GM18511 (cell line): ENCODE results near the gene DLG2.
A peak's percentile ranks its signal among the peaks of the same experiment; 100 is the strongest.
"Not testable (repeated sequence)": the region's sequence is repeated elsewhere in the genome, so short reads cannot be mapped to it uniquely, and the experiment has no call there.

ENCODE experiments used
- ATAC-seq: cut with Tn5 transposase; IDR thresholded peaks from one replicate; pipeline ENCODE4 v1.9.1; 2021; ENCODE audit warnings: mild to moderate bottlenecking, moderate library complexity; ENCODE audit not compliant: unreplicated experiment

Gene DLG2

DNA sequence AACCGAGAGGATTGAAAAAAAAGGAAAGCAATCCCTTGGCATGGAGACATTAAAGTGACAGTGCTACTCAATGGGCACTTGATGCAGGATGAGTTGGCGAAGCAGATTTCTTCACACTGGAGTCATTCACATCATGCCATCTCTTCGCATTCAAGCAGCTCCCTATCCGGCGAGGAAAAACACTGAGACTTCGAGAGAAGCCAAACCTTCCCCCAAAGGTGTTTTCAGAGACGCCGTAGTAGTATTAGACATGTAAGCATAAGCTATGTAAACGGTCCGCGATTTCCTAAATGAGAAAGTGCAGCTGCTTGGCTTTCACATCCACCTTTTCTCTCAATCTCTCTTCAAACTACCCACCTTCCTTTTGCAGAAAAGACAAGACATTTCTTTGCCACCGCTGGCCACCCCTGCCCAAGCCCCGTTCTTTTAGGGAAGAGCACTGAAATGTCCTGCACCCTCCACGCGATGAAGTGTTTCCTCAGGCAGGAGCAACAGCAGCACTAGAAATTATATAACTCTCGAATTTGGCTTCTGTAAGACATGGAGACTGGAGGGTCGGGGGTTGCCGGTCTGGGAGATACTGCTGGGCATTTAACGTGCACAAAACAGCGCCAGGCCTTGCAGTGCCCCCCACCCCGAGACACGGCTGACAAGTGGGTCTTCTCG, at the start of gene DLG2:
Gene DLG2, minus strand, starts transcription at position 13 of the 666 bp plus-strand sequence.
- ATAC-seq: peak; percentile 2

DNA sequence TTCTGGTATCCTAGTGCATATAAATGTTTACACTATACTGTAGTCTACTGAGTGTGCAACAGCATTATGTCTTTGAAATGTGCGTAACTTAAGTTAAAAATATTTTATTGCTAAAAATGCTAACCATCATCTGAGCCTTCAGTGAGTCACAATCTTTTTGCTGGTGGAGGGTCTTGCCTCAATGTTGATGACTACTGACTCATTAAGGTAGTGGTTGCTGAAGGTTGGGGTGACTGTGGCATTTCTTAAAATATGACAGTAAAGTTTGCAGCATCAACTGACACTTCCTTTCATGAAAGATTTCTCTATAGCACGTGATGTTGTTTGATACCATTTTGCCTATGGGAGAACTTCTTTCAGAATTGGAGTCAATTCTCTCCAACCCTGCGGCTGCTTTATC, 46.2 kb upstream of the DLG2 start:
- ATAC-seq: no peak

DNA sequence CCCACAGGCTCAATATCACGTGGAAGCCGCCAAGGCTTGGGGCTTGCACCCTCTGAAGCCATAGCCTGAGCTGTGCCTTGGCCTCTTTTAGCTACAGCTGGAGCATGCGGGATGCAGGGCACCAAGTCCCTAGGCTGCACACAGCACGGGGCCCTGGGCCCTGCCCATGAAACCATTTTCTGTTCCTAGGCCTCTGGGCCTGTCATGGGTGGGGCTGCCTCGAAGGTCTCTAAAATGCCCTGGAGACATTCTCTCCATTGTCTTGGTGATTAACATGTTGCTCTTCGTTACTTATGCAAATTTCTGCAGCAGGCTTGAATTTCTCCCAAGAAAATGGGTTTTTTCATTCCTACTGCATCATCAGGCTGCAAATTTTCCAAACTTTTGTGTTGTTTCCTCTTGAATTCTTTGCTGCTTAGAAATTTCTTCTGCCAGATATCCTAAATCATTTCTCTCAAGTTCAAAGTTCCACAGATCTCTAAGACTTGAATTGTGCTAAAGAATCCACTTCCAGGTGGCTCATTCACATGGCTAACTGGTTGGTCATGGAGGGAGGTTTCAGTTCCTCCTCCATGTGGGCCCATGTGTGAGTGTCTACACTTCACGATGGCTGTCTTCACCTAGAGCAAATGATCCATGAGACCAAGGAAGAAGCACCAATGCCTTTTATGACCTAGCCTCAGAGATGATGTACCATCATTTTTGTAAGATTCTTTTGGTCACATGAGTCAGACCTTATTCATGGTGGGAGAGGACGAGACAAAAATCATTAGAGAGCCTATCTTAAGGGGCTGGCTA, 45.2 kb upstream of the DLG2 start:
- no peak for ATAC-seq

DNA sequence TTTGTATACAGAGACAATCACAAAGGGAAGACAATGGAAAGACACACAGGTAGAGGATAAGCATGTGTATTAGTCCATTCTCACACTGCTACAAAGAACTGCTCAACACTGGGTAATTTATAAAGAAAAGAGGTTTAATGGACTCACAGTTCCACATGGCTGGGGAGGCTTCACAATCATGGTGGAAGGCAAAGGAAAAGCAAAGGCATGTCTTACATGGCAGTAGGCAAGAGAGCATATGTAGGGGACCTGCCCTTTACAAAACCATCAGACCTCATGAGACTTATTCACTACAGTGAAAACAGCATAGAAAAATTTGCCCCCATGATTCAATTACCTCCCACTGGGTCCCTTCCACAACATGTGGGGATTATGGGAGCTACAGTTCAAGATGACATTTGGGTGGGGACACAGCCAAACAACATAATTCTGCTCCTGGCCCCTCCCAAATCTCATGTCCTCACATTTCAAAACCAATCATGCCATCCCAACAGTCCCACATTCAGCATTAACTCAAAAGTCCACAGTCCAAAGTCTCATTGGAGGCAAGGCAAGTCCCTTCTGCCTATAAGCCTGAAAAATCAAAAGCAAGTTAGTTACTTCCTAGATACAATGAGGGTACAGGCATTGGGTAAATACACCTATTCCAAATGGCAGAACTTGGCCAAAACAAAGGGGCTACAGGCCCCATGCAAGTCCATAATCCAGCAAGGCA, 44.0 kb upstream of the DLG2 start:
- not testable (repeated sequence) for ATAC-seq

DNA sequence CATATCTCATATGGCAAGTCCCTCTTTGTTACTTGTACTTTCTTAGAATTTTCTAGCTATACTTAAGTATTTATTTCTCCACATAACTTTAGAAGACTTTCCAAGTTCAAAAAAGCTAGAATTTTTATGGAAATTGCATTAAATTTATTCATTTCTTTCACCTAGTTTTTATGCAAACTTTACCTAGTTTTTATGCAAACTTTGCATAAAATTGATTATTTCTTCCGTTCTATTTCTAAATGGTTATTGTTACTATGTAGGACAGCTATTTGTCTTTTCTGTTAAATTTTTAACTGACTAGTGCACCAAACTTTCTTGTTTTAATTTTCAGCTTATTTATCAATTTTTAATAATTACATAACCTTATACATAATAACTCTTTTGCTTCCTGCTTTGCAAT, 41.0 kb upstream of the DLG2 start:
- no peak for ATAC-seq

DNA sequence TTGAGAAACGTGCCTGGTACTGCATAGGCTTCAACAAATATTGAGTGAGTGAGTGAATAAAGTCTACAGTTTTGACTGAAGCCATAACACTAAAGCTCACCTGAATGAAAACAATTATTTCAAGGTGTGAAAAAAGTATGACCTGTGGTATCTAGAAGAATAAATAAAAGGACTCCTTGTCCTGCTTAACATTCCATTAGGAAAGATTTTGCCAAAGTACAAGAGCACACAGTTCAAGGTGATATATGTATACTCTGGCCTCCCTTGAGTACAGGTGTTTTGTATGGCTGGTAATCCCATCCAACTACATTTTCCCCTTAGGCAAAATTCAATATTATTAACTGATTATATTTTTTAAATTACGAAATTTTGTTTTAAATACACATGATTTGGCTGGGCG, 39.5 kb upstream of the DLG2 start:
- ATAC-seq: no peak

DNA sequence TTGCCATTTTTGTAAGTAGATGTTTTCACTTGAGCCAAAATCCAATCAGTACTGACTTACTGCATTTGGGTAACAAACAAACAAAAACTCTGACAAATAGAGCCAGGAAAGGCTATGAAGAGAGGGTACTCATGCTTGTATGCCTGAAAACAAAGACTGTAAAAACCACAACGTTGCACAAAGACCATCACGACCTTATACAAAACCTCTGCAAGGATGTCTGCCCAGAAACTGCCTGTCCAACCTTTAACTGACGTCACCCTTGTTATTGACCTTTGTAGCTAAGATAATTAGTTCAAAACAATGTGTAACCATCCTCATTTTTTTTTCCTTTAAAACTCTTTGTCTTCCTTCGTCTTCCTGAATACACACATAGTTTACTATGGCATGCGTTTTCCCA, 38.6 kb upstream of the DLG2 start:
- no peak for ATAC-seq

DNA sequence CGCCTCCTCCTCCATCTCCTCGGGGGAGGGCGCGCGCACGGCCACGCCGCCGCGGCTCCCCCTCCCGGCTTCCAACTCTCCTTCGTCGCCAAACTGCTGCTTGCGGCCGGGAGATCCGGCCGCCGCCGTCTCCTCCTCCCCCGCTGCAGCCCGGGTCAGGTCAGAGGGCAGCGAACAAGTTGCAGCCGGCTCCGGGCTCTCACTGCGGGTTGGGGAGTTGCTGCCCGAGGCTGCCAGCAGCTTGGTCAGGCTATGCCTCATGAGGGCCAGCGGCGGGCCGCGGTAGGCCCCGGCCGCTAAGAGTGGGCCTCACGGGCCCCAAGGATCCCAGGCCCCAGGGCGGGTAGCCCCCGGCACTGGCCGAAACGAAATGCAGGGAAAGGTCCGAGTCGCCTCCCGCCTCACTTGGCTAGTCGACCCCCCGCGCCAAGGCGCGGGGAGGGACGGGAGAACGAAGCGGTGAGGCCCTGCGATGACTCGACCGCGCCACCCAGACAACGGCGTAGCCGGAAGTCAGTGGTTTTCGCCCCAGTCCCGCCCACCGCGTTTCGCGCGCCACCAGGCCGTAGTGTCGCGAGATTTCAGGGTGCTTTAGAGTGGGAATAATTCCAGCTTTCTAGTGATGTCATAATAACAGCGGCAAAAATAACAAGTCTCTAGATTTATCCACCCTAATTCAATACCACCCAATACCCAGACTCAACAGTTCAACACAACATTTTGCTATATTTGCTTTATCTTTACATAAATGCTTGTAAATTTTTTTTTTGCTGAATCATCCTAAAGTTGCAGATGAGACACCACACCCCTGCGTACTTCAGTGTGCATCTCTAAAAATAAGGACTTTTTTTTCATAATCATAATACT, 37.7 kb upstream of the DLG2 start, which contains the start of gene CREBZF:
Gene CREBZF, minus strand, starts transcription at position 515 of the 867 bp plus-strand sequence. Its CDS starts 254 bp downstream, at position 261.
- ATAC-seq: peak; percentile 87

DNA sequence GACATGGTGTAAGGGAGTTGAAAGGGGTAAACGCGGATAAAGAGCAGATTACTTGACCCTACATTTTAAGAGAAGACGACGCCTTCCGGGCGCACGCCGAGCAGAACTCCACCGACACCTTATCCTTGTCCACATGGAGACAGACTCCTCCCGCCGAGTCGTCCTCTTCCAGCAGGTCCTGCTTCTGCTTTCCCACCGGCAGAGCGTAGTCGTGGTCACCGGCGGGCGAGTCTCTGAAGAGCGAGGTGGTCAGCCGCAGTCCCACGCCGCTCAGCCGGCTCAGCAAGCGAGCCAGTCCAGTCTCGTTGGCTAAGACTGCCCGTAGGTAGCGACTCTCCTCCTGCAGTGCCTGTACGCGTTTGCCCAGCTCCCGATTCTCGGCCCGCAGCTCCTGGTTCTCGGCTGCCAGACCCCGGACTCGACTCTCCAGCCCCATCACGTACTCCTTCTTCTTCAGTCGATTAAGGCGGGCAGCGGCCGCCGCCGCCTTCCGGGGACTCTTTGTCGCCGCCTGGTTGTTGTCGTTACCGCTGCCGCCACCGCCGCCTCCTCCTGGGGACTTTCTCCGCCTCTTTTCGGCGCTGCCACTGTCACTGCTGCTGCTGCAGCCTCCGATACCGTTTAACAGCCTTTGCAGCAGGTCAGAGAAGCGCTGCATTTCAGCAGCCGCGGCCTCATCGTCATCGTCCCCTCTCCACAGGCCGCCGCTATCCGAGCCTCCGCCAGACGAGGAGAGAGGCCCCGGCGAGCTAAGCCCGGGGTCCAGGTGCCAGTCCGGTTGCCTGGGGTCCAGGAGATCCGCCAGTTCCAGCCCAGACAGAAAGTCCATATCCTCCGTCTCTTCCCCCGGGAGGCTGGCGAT, 36.8 kb upstream of the DLG2 start:
- ATAC-seq: peak; percentile 75

DNA sequence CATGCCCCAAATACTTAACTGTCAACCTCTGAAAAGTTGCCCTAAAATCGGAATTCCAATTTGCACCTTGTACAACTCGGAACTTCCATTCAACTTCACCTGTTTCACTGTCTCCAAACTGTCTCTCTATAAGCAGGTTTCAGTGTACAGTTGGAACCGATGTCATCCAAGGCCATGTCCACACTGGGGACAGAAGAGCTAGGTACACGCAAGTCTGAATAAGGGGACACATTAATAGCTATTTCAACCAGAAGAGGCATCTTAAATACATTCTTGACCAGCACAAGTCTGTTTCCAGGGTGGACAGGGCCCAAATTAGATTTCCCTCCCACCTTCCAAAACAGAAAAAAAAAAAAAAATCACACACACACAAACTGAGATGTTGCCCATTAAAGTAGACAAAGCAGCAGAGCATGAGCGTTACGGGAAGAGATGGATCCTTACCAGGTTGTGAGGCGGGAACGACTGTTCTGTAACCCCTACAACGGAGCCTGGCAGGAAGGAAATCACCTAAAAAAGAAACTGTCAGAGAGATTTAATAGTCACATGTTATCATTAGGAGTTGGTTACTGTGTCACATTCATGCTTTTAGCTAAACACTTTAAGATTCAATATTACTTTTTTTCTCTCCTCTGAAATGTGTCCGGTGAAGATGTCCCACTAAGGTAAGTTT, 36.1 kb upstream of the DLG2 start:
- no peak for ATAC-seq

DNA sequence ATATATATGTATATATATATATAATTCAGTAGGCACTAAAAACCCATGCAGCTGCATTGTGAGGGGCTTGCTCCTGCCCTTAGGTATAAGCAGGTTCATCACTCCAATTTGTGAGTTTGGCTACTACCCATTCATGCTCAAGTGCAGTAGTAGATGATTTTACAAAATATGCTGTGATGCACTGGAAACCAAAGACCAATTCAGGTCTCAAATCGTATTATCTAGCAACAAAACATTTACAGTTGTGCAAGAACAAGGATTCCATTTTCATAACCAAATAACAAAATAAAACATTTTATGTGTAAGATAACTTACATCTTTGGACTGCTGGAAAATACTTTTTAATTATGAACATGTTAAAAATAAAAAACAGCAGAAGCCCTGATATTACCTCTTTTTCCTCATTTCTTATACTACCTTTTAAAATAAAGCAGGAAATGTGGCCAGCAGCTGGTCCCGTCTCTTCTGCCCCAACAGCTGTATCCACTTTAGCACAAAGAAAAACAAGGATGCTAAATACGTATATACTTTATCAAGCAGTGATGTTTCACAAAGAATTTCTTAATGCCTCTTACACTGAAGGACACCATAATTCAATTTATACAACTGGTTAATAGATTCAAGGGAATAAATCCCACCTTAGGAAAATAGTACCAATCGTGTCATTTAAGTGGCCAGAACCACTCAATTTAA, 35.0 kb upstream of the DLG2 start:
- ATAC-seq: no peak

DNA sequence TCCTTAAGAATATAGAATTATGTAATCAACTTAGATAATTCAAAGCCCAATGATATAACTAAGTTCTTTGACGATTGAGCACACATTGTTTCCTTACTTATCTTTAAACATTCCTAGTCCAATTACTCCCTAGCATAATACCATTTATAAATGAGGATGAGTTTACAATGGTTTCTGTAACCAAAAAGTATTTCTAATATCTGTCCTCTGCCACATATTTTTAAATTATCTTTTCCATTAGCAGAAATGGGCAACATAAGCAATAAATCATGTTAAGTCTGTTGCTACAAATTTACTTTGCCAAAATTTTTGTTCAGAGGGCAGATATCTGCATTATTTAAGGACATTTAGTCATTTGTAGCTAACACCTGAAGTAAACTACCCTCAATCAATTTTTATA, 31.0 kb upstream of the DLG2 start:
- no peak for ATAC-seq

DNA sequence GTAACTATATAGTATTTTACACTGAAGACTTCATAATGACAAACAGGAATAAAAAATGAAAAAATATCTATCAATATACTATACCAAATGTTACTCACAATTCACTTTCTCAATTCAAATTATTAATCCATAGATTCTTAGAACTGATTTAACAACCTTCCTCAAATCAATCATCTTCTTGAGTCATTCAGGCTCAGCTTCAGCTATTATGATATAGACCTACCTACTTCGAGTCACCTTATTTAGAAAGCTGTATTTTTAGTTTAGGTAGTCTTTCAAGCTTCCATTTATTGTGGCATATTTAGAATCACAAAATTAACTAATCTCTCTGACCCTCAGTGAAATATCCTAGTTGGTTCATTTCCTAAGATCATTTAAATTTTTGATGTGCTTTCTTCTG, 29.6 kb upstream of the DLG2 start:
- no peak for ATAC-seq

DNA sequence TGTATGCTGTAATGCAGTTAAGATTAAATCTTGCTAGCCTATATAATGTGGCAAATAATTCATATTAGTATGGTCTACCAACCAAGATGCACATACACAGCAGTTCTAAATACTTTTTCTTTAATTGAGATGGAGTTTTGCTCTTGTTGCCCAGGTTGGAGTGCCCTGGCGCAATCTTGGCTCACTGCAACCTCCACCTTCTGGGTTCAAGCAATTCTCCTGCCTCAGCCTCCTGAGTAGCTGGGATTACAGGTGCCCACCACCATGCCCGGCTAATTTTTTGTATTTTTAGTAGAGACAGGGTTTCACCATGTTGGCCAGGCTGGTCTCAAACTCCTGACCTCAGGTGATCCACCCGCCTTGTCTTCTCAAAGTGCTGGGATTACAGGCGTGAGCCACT, 27.2 kb upstream of the DLG2 start:
- ATAC-seq: not testable (repeated sequence)

DNA sequence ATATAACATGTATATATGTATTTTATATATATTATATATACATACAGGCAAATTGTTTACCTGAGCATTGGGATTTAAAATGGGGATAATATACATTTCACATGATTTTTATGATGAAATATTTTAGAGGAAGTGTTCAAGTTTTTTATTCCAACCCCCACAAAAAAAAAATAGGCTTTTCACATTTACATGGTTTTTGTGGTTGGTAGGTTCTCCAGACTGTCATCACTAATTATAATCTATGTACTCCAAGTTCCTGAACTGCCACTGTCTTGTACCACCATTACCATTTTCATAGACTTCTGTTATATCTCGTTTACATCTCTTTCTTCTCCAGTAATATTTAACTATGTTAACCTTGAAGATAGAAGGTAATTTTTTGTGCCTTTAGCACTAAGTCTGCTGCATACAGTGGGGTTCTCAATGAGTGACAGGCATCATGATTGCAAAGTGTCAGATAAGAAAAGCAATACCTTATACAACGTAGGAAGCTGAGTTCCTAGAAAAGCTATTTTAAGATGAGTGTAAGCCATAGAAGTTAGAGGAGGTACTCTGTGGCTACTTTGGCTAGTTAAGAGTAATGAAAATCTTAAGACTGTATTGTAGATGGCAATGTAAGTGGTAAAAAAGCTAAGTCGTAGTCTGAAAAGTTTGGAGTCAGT, 25.8 kb upstream of the DLG2 start:
- ATAC-seq: no peak

DNA sequence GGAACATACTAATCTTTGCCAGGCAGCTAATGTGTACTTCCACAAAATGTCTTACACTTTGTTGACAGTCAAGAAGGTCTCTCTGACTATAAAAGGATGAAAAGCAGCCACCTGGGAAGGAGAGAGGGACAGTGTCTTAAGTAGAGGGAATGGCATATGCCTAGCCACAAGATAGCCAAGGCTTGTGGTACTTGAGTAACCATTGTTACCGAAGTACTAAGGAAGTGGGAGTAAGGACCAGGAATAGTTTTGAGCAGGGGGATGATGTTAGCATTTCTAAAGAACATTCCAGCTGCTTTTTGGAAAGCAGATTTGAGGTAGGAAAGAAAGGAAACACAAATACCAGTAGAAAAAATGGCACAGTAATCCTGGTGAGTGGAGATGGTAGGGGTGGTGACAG, 24.0 kb upstream of the DLG2 start:
- no peak for ATAC-seq

DNA sequence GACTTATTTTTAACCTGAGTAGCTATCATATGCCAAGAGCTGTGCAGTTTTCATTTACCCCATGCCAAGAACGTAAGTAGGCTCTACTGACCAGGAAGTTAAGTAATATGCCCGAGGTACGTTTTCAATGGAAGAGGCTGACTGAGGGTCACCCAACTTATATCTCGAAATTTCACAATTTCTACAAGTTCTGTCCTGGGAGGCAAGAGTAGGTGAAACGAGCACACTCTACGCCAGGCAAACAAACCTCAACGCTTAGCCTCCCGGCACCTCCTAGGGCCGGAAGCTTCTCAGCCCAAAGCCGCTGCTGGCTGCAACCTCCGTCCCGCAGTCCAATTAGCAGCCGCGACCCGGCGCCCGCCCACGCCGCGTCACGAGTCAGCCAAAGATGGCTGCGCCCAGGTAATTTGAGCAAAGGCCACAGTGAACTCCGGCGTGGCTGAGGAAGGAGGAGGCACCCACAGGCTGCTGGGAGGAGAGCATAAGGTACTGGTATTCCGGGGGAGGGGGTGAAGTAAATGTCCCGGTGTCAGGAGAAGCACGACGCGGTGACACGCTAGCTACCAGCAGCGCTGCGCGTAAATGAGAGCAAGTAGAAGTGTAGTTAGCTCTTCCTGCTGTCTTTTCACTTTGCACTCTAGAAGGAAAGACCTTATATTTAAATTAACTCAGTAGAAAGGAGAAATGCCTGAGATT, 20.6 kb upstream of the DLG2 start, which contains the start of gene TMEM126A:
Gene TMEM126A, plus strand, starts transcription at position 364 of the 696 bp plus-strand sequence. CDS start 2,289 bp downstream, outside the sequence.
- ATAC-seq: peak; percentile 99
